Measurements from ENCODE around the gene TTI1.

- TF ChIP-seq CTCF (IDR thresholded peaks at IDR 0.05; ENCODE audit: borderline replicate concordance, extremely low read depth, low read length, poor library complexity, severe bottlenecking) (no peak), EZH2 (IDR thresholded peaks at IDR 0.05; ENCODE audit: borderline replicate concordance, low read depth, low read length, severe bottlenecking) (no peak)
Measured at GRCh38 chr20:37956107-37956585, 77.1 kb downstream of the TTI1 start.
